Left hindlimb (tissue), 1 donor: ENCODE data around the gene PRKCD.

Experiments
- DNase-seq: peaks from one replicate; pipeline ENCODE4 v3.0.0-alpha.2; 2018

Gene PRKCD

DNA sequence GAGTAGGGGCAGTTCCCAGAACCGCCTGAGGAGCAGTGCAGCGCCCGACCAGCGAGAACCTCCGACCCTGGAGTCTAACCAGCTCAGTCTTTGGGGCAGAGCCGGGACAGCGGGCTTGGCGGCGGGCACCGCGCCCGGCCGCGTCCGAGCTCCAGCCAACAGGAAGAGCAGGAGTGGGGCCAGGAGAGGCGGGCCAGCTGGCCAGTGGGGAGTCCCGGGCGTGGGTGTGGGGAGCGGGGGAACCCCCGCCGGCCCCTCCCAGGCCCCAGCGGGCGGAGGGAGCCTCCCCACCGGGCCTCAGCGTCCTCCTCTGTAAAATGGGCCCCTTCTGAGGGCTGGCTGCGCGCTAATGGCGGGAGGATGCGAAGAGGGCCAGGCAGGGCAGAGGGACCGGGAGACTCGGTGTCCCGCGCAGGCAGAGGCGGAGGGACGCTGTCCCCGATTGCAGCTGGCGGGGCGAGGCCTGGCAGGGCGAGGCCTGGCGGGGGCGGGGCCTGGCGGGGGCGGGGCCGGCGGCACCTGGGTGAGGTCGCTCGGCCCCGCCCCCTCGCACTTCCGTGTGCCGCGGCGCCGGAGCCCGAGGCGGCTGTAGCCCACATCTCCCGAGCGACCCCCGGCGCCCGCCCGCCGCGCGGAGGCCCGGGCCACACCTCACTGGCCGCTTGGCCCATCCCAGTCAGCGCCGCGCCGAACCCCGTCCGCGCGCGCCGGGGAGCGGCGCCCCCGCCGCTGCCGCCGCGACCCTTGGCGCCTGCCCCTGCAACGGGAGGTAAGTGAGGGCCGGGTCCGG is at the start of gene PRKCD:
PRKCD (plus strand) TSS at position 550 of the 790 bp plus-strand sequence. CDS start 17,214 bp downstream, outside the sequence.
- peak; percentile 89 for DNase-seq

DNA sequence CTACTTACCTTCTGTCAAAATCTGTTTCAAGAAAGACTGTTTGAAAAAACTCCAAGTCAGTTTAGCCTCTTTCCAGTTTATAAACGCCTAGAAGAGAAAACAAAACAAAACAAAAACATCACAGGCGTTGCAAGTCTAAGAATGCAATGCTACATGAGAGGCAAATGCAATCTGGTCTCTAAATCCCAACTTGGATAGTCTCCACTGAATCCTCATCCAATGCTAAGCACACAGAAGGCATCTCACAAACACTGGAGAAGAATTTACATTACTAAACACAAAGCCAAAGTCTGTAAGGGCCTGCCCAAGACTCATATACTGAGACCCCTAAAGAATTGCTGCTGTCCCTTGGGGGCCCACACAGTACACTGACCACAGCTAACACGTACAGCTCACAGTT is 49.2 kb upstream of the PRKCD start:
- no peak for DNase-seq

DNA sequence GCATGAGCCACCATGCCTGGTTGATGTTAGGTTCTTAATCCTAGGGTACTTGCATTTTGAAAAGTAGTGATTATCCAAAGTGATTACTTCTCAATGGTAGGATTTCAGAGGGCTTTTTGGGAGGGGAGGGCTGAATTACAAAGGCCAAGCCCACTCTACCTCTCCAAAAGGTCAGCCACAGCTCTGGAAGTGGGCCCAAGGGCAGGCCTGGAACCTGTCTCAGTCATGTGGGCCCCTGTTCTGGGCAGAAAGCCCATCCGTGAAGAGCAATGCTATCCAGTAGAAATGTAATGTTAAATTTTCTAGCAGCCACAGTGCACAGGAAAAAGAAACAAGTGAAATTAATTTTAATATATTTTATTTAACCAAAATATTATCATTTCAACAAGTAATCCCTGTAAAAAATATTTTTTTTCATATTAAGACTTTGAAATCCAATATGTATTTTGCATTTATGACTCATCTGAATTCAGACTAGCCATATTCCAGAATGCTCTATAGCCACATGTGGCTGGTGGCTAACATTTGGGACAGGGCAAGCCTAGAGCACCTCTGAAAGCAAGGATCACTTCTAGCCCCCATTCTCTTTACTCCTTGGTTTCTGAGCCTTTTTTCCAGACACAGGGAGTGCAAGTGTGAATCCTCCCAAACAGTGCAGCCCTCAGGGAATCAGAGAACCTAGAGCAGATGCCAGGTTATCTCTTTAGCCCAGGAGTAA is 47.6 kb upstream of the PRKCD start:
- no peak for DNase-seq

DNA sequence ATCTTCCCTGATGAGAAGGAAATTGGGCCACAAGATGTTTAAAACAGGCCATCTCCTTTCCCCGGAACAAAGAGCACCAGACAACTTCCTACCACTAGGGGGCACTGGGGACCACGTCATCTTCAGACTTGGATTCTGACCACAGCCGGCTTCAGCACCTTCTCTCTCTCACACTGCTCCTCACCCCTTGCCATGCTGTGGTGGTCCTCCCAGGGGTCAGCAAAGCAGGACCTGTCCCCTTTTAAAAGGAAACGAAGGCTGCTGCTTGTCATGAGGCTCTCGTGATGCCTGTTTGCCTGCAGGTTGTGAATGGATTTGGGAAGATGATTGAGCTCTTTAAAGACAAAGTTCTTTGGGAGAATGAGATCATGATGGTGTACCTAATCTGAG is 47.0 kb upstream of the PRKCD start:
- peak; percentile 80 for DNase-seq

DNA sequence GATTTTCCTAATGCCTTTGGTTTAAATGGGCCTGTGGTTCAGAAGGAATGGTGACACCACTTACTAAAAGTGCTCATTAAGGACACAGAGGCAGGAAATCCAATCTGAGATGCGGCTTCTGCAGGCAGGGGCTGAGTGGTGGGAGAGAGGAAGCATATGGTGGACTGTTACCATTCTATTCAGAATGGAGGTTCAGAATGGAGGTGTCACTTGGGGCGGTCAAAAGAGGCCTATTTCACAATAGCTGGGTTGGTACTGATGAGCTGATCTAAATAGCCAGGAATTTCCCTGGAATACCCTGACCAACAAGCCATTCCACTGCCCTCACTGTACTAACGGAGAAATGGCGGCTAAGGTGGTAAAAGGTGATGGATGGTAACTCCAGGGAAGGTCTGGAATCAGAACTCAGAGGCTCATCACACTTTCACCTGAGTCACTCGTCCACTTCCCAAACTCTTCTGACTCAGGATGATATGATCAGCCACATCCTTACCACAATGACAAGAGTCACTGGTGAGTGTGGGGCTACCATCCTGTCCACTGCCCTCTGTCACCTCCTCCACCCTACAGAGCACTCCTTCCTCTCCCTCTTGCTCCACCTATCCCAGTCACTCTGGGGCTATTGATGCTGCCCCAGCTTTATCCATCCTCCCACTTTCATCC is 46.5 kb upstream of the PRKCD start:
- no peak for DNase-seq

DNA sequence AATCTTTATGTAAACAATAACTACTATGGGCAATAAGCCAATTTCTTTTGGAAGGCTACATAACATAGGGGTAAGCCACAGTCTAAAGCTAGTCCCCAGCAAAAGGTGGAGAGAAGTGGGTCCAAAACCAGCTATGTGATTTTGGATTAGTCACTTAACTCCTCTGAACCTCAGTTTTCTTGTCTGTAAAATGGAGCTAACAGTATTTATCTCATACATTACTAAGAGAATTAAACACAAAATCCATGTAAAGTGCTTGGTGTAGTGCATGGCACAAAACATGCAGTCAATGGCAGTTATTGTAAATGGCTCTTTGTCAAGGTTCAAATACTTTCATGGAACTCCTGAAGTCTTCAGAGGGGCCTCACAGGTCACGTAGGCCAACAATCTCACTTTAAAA is 44.1 kb upstream of the PRKCD start:
- DNase-seq = no peak

DNA sequence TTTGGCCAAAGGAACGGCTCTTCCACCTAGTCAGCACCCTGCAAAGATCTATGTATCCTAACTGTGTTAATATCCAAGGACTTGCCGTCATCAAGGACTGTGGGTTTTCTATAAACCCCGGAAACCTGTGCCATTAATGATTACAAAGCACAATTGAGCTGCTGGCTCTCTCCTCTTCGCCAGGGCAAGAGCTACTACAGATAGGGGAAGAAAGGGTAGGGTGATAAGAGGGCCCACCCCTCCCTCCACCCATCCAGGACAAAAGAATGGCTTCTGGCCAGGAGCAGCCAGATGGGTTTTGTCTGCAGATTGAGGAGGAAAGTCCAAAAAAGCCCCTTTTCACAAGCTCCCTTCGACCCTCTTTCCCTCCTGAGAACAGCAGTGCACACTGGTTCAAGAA is 40.7 kb upstream of the PRKCD start:
- no peak for DNase-seq

DNA sequence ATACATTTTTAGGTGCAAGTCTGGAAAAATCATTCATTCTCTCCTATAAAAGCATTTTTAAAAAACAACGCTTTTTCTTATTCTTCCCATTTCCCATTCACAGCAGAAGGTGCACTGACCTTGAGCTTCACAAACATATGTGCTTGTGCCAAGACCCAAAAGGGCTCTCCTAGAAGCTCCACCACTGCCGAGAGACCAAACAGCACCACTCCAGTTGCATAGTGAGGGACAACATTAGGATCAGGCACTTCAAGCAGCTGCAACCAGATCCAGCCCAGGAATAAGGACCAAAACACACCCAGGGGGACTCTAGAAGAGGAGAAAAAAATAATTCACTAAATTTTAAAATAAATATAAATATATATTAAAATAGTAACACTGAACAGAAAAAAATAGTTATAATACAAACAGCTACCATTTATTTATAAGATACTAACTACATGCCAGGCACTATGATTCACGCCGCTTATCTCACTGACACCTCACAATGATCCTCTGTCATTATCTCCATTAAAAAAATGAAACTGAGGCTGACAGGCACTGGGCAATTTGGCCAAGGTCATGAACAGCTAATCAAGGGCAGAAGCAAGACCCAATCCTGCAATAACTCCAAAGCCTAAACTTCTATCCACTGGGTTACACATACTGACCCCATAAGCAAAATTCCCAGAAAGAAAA is 38.6 kb upstream of the PRKCD start:
- no peak for DNase-seq

DNA sequence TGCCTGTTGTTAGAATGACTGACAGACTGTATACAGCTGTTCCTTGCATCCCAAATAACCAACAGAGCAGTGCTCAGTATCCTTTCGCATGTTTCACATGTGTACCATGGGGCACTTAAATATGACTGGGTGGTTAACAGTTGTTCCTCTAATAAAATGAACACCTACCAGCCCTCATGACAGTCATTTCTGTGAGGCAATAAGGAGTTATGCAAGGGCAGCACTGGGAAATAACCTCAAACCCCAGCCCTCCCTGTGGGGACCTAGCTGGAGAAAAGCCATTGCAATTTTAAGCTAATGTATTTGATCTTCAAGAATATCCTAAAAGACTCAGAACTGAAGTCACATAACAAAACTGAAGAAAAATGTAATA is 38.1 kb upstream of the PRKCD start:
- DNase-seq = no peak

DNA sequence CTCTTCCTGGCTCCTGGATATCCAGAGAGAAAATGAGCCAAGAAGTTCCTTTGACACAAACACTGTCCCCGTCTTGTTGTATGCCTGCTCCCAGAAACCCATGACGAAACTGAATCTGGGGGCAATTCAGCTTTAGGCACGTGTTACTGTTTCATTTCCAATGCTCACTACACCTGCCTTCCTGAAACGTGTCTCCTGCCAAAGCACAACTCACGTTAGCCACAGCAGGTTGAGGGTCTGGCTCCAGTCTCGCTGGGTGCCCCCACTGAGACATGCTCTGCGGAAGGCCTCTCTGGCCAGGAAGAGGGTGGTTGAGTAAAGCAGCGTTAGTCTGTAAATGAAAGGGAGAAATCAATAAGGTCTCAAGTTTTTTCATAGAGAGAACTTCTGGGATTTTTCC is 37.5 kb upstream of the PRKCD start:
- DNase-seq = no peak

DNA sequence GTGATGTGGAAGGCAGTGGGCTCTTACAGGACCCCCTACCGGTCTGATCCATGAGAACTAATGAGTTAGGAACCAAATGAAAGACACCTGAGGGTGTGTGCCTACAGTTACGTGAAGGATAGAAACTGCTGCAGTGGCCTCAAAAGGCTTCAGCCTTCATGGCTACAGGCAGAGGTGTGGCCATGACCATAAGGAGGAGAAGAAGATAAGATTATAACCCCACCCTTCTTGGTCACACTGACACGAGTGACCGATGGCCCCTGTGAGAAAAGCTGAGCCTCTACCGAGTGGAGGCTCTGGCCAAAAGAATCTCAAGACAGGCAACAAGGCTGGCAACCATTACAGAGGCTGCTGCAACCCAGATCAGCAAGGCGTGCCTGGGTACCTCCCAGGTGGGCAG is 37.1 kb upstream of the PRKCD start:
- no peak for DNase-seq

DNA sequence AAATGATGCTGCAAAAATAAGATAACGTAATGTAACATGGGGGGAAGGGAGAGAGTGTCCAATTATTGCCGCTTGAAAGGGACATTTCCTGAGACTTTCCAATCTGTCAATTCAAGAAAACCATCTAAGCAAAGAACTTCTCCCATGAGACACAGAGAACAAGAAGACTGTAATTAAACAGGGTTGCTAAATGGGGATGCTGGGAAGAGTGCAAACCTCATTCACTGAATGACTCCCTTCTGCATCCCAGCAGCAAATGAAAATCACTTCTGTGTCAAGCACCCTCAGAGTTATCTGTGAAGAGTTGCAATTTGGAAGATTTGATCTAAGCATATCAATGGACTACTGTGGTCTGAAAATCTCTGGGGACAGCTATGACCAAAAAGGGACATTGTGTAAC is 34.4 kb upstream of the PRKCD start:
- DNase-seq = no peak

DNA sequence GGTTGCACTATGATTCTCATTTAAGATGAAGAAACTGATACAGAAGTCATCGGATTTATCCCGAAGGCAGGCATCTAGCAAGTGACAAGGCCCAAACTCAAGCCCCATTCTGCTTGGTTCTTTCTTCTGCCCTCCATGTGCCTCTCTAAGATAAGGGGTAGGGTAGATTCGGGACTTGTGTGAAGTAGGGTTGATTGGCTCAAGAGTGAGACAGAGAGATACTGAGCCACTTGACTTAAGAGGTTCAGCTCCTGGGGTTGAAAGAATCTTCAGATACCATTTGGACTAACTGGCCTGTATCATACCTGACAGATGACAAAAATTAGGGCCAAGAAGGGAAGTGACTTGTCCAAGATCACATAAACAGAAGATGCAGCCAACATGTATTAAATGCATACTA is 31.7 kb upstream of the PRKCD start:
- DNase-seq = no peak

DNA sequence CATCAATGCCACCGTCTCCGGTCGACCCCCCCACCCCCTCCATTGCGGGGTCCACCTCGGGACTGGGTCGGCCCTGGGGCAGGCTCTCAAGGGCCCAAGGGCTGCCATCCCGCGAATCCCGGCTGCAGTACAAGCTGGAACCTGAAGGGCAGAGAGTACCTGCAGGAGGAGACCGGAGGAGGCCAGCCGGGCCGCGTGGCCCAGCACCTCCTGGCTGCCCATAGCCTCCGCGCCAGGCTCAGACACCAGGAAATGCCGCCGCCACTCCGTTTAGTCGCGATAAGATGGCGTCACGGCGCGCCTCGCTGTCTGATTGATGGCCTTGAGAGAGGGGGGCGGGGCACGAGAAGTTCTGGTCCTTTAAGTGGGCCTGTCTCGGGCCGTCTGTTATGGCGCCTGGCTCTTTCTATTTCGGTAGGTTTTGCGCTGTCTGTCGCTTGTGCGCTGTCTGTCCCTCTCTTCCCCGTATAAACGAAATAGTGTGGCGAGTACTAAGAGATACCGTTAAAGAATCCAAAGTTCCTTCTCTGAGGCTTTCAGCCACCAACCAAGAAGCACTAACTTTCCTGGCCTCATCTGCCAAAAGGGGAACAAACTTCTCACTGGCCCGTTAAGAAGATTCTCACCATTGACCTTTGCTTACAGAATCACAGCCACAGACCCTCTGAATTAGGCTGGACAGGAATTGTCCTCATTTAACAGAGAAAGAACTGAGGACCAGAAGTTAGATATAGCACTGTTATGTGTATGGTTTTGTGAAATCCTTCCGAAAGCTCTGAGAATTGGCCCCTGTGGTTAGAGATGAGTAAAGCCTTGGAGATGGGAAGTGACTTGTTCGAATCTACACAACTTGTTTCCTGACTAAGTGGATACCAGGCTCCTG is 30.6 kb upstream of the PRKCD start, which contains the start of gene RFT1:
RFT1 (minus strand) TSS at position 257 of the 883 bp plus-strand sequence; CDS start at position 222, 35 bp downstream.
- DNase-seq = peak; percentile 97

DNA sequence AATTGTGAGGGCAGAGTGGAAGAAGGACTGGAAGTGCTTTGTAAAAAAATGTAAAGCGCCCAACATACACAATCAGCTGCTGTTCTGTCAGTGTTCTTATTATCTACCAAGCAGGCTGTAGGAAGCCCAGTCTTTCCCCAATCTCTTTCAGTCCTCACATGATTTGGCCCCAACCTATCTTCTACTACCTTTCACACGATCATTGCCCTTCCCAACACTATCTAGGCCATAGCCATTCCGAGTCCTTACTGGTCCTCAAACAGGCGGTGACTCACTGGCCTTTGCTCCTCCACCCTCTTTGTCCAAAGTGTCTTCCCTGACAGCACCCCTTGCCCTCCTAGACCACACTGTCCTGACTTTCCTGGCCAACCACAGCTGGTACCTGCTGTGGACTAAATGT is 29.9 kb upstream of the PRKCD start:
- DNase-seq = no peak

DNA sequence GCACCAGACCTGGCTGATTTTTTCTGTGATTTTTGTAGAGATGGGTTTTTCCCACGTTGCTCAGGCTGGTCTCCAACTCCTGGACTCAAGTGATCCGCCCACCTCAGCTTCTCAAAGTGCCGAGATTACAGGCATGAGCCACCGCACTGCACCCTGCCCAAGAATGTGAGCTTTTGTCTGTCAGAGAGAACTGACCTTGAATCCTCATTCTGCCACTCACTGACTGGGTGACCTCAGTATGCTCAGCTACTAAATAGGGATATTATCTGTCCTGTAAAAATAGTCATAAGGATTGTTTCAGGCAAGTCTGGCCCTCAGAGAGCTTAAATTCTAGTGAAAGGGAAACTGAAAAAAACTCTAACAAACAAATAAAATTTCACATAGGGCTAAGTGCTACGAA is 28.7 kb upstream of the PRKCD start:
- DNase-seq = no peak

DNA sequence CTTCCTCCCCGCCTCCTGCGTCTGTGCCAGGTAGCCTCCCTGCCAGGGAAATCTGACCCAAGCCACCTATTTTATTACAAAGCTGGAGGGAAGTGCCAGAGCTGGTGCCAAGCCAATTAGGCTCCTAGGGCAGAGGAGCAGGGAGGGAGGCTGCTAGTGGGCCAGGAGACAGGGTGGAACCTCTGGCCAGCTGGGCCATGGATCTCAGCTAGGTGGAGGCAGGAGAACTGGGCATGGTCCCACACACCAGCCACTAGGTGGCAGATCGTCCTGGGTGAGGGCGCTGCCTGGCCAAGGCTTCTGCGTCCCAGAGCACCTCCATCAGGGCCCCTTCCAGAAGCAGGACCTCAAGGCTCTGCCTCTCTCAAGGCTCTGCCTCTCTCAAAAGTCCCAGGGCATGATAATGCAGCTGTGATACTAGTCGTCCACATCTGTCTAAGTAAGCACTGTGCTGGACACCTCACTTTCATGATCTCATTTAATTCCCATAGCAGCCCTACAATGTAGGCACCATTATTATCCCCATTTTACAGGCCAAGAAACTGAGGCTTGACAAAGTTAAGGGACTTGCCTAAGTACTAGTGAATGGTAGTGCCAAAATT is 26.3 kb upstream of the PRKCD start:
- DNase-seq = peak; percentile 61

DNA sequence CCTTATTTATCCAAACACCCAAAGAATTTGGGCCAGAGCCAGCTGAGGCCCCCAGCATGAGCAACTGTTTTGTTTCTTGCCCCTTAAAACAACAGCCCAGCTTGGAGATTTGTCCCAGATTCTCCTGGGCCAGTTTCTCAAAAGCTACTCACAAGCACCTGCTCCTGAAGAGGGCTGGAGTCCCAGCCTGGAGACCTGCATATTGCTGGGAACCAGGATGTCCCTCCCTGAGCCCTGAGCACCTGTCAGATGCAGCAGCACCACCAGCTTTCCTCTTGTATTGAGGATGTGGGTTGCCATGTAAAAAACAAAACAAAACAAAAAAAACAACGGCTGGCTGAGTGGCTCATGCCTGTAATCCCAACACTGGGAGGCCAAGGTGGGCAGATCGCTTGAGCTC is 23.8 kb upstream of the PRKCD start:
- DNase-seq = no peak

DNA sequence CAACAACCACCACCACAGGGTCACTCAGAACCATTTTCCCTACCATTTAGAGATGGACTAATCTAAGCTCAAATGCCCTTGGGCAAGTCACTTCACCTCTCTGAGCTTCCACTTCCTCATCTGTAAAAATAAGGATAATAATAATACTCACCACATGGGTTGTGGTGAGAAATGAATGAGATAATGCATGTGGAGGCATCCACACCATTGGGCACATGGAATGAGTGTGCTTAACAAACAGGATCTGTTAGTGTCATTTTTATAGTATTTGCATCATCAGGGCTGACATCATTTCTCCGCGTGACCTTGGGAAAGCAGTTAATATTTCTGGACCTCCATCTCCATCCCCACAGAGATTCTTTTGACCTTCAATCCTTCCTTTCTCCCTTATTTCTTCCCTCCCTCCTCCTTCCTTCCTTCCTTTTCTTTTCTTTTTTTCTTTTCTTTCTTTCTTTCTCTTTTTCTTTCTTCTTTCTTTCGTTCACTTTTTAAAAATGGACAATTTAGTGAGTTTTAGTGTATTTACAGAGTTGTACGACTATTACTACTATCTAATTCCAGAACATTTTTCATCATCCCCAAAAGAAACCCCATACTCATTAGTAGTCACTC is 23.1 kb upstream of the PRKCD start:
- no peak for DNase-seq

DNA sequence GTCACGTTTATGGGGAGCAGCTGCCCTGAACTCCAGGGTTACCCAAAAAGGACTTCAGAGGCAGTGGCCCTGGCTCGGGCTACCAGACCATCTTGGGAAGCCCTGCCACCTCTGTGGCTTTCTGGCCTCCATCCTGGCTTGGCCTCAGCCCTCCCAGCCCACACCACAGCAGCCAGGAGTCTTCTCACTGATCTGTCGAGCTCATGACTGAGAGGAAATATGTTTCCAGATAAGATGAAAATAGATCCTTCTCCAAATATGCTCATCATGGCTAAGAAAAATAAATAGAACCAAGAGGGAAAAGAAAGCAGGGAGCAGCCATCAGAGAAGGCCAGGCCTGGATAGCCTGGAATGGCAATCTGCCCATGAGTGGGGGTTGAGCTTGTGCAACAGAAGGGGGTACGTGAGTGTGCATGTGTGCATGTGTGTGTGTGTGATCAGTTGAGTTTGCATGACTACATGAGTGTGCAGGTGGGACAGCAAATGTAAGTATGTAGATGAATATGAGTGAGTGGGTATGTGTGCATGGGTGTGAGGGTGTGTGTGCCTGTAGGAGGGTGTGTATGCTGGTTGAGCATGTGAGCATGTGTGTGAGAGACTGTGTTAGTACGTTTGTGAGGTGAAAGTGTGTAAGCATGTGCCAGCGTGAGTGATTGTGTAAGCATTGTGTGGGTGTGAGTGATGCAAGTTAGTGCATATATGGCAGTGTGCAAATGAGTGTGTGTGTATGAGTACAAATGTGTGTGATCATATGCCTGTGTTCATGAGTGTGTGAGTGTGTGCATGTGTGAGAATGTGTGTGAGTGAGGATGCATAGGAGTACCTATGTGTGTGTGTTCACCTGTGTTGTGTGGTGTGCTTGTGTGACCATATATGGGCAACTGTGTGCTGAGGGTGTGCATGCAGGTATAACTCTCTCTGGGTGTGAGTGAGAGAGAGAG is 20.8 kb upstream of the PRKCD start:
- no peak for DNase-seq
